Stimulated activated CD8-positive, alpha-beta memory T cell treated with anti-CD3 and anti-CD28 coated beads, Interleukin-4, amount 100 ng/mL, for 4 hours (primary cell): ENCODE data around the gene IKBKG.
"Not testable (repeated sequence)": the region's sequence is repeated elsewhere in the genome, so short reads cannot be mapped to it uniquely, and the experiment has no call there.

Experiments used
- DNase-seq, 2 donors: peaks; one replicate each; pipeline ENCODE4 v3.0.0-alpha.2; 2020; ENCODE audit warnings: low read depth in 2 of 2, low spot score in 1 of 2

The IKBKG gene

GRCh38 chrX:154526901-154527675 is 20.3 kb upstream of the IKBKG start:
- no peak for DNase-seq

GRCh38 chrX:154529206-154529612 is 18.2 kb upstream of the IKBKG start:
- DNase-seq, result no peak

- DNase-seq, result no peak
Measured at GRCh38 chrX:154530286-154530685, 17.1 kb upstream of the IKBKG start.

GRCh38 chrX:154531626-154532025 is 15.8 kb upstream of the IKBKG start:
- DNase-seq, result no peak

GRCh38 chrX:154532690-154533089 is 14.7 kb upstream of the IKBKG start:
- no peak for DNase-seq

GRCh38 chrX:154534526-154535322 is 12.7 kb upstream of the IKBKG start:
- DNase-seq, result peak; percentile 66 to 76

- no peak for DNase-seq
Measured at GRCh38 chrX:154535892-154536291, 11.5 kb upstream of the IKBKG start.

GRCh38 chrX:154539077-154539476 is 8.3 kb upstream of the IKBKG start:
- DNase-seq, result no peak

- DNase-seq, result not testable (repeated sequence)
Measured at GRCh38 chrX:154540365-154540764, 7.1 kb upstream of the IKBKG start.

GRCh38 chrX:154540897-154541535 is 6.4 kb upstream of the IKBKG start:
- DNase-seq, result no peak

GRCh38 chrX:154541589-154541895 is 5.9 kb upstream of the IKBKG start:
- no peak for DNase-seq

- DNase-seq, result peak; percentile 26 to 60
Measured at GRCh38 chrX:154541896-154542722, 5.3 kb upstream of the IKBKG start.

- no peak for DNase-seq
Measured at GRCh38 chrX:154542723-154543424, 4.5 kb upstream of the IKBKG start.

- no peak for DNase-seq
Measured at GRCh38 chrX:154545673-154546274, 1.6 kb upstream of the IKBKG start.

GRCh38 chrX:154546354-154547244 is 821 bp upstream of the IKBKG start, which contains the start of gene G6PD:
Gene G6PD, minus strand, starts transcription at chrX:154546846. Its CDS starts 691 bp downstream, at chrX:154546155.
- DNase-seq, result peak; percentile 40 to 58

GRCh38 chrX:154548028-154548316 is 552 bp downstream of the IKBKG start:
- DNase-seq, result no peak

GRCh38 chrX:154549766-154550165 is 2.3 kb downstream of the IKBKG start:
- DNase-seq, result no peak

- not testable (repeated sequence) for DNase-seq
Measured at GRCh38 chrX:154552112-154552806, 4.8 kb downstream of the IKBKG start.
